Prostate gland (tissue), 2 donors: Measurements from ENCODE around the gene UBP1. TPM values are rescaled to one million over a fixed set of nuclear protein-coding genes. Genes with fewer than 3 reads are reported as not detected.

Source experiments
- DNase-seq: peaks from one replicate; pipeline ENCODE4 v3.0.0-alpha.2; 2019; ENCODE audit warnings: low spot score
- H3K27ac ChIP-seq, 2 donors: fragments of 200-600 bp; sonication (generic); 2 replicates each; pipeline ENCODE4 v1.5.1; 2017 to 2019
- H3K27me3 ChIP-seq: fragments of 200-600 bp; sonication (generic); replicated peaks from 2 replicates; pipeline ENCODE4 v1.5.1; 2019; ENCODE audit not compliant: insufficient read depth
- H3K36me3 ChIP-seq, 2 donors: fragments of 200-600 bp; sonication (generic); 1 replicate in 1 of 2; 2 replicates in 1 of 2; pipeline versions ENCODE4 v1.5.1 to v1.8.1; 2017 to 2019
- H3K4me1 ChIP-seq: fragments of 200-600 bp; sonication (generic); replicated peaks from 2 replicates; pipeline ENCODE4 v1.5.1; 2019
- H3K4me3 ChIP-seq, 2 donors: fragments of 200-600 bp; sonication (generic); 2 replicates each; pipeline ENCODE4 v1.5.1; 2017 to 2019
- H3K9me3 ChIP-seq: fragments of 200-600 bp; sonication (generic); 2 replicates; pipeline ENCODE4 v1.5.1; 2017
- POLR2A ChIP-seq: fragments of 450-650 bp; IDR thresholded peaks from one replicate; pipeline ENCODE4 v1.6.1; 2016; ENCODE audit warnings: antibody characterized with exemption, mild to moderate bottlenecking
- POLR2AphosphoS5 ChIP-seq: sonication (generic); formaldehyde crosslinking; IDR thresholded peaks from one replicate; pipeline ENCODE4 v1.6.1; 2017; ENCODE audit warnings: antibody characterized with exemption
- WGBS: methylation state at CpG from one replicate; pipeline ENCODE4 v1.1.5; 2018; 5-methylcytosine and 5-hydroxymethylcytosine counted together
- intact Hi-C: fragments of 100-400 bp; cut with DNase I; formaldehyde crosslinking; loops from one replicate; pipeline ENCODE4 v1.14.2; 2022
- total RNA-seq, 2 donors: library from RNA; depleted of rRNA; stranded (reverse); fragments of >200 nt; gene quantifications; one replicate each; pipeline ENCODE4 v1.1.0, GENCODE V29; 2016
- TF ChIP-seq, protein P1 (sequence below), 4 experiments: fragments of 200-600 bp in 2 of 4; fragments of 450-650 bp in 2 of 4; sonication (generic) in 2 of 4; IDR thresholded peaks; 1 replicate in 3 of 4; 2 replicates in 1 of 4; pipeline ENCODE4 v1.5.1; 2016 to 2019; ENCODE audit warnings: antibody characterized with exemption in 4 of 4, mild to moderate bottlenecking in 2 of 4, moderate library complexity in 2 of 4

Gene UBP1
- total RNA-seq, 2 donors from 2014 or later: 52.3 to 57.2 TPM

DNA sequence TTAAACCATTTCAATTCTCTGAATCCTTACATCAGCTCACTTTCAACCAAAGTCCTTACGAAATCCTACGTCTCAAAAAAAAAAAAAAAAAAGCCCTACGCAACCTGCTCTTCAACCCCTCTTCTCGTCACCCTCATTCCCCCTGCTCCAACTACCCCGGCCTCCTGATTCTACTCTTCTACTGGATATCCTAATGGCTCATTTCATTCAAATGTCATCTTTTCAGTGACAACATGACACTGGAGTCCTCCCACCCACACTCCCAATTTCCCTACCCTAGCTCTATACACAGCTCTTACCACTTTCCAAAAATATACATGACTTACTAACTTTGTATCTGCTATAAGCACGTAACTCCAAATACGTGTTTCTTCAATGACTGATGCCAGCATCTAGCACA, 11.5 kb downstream of the UBP1 start:
- Histone ChIP-seq H3K36me3 (no peaks in the 10 kb centered on the region), H3K27ac (no peak overlapping the region), H3K4me1 (no peaks in the 10 kb centered on the region), H3K4me3 (no peak overlapping the region), H3K9me3 (no peaks in the 10 kb centered on the region), H3K27me3 (no peaks in the 10 kb centered on the region)
- intact Hi-C loops: no loop called here
- WGBS: 92% methylated on average over 7 of the region's 7 CpGs
- DNase-seq: no peak
- TF ChIP-seq, protein P1, sequence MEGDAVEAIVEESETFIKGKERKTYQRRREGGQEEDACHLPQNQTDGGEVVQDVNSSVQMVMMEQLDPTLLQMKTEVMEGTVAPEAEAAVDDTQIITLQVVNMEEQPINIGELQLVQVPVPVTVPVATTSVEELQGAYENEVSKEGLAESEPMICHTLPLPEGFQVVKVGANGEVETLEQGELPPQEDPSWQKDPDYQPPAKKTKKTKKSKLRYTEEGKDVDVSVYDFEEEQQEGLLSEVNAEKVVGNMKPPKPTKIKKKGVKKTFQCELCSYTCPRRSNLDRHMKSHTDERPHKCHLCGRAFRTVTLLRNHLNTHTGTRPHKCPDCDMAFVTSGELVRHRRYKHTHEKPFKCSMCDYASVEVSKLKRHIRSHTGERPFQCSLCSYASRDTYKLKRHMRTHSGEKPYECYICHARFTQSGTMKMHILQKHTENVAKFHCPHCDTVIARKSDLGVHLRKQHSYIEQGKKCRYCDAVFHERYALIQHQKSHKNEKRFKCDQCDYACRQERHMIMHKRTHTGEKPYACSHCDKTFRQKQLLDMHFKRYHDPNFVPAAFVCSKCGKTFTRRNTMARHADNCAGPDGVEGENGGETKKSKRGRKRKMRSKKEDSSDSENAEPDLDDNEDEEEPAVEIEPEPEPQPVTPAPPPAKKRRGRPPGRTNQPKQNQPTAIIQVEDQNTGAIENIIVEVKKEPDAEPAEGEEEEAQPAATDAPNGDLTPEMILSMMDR (IDR thresholded peaks at IDR 0.05): no peak
- TF ChIP-seq POLR2A (no peak), POLR2AphosphoS5 (no peak)

DNA sequence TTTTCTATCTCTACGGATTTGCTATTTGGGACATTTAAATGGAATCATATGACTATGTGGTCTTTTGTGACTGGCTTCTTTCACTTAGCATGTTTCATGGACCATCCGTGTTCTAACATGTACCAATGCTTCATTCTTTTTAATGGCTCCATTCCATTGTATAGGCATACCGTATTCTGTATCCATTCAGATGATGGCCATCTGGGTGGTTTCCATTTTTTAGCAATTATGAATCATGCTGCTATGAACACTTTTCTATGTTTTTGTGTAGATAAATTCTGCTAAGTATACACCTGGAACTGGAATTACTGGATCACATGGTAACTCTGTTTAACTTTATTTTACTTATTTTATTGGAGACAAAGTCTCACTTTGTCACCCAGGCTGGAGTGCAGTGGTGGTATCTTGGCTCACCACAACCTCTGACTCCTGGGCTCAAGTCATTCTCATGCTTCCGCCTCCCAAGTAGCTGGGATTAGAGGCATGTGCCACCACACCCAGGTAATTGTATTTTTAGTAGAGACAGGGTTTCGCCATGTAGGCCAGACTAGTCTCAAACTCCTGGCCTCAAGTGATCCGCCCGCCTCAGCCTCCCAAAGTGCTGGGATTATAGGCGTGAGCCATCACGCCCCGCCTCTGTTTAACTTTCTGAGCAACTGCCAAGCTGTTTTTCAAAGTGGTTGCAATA, 13.4 kb downstream of the UBP1 start:
- Histone ChIP-seq H3K27ac (no peak overlapping the region), H3K4me1 (no peaks in the 10 kb centered on the region), H3K27me3 (no peaks in the 10 kb centered on the region), H3K4me3 (no peak overlapping the region), H3K9me3 (no peaks in the 10 kb centered on the region), H3K36me3 (no peaks in the 10 kb centered on the region)
- intact Hi-C loops: no loop called here
- no peak for DNase-seq
- TF ChIP-seq, protein P1 (IDR thresholded peaks at IDR 0.05): no peak
- TF ChIP-seq POLR2A: no peak
- TF ChIP-seq POLR2AphosphoS5: no peak
- 81% methylated on average over 10 of the region's 10 CpGs for WGBS

DNA sequence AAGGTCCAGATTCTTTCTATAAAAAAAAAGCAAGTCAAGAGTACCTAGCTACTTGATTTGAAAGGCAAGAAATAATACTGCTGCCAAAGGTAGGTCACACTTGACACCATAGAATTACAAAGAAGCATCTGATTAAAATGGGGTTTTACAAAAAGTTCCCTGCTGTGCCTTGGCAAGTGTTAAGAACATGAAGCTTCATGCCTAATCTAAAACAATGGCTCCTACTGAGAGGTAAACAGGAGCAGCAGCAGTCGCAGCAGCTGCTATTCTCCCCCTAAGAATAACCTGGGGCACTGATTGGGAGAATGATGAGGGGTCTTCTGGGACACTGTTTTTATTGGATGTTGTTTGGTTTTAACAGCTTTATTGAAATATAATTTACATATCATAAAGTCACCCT, 14.1 kb downstream of the UBP1 start:
- no peaks in the 10 kb centered on the region for H3K27me3 ChIP-seq
- H3K9me3 ChIP-seq: no peaks in the 10 kb centered on the region
- TF ChIP-seq POLR2AphosphoS5 (no peak), POLR2A (no peak)
- TF ChIP-seq, protein P1 (IDR thresholded peaks at IDR 0.05): no peak
- no peak overlapping the region for H3K27ac ChIP-seq
- WGBS: 70% methylated on average over 1 of the region's 1 CpG
- intact Hi-C loops: no loop called here
- H3K4me1 ChIP-seq: no peaks in the 10 kb centered on the region
- H3K4me3 ChIP-seq: no peak overlapping the region
- H3K36me3 ChIP-seq: no peaks in the 10 kb centered on the region
- DNase-seq: no peak

DNA sequence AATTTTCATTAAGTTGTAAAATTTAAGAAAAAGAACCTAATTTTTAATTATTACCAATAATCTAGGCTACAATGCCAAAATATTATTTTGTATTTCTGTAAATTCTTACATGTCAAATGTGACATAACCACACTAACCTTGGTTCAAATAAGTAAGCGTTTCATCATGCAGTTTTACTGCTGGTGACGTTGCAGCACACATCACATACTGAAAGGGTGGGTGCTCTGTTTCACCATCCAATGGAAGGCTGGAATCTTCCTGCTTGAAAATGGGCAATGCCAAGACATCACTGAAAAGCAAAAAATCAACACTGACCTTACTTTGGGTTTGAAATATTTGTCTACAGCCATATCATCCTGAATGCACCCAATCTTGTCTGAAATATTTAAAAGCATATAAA, 14.8 kb downstream of the UBP1 start:
- 82% methylated on average over 2 of the region's 2 CpGs for WGBS
- intact Hi-C loops: no loop called here
- TF ChIP-seq POLR2A (no peak), POLR2AphosphoS5 (no peak)
- TF ChIP-seq, protein P1 (IDR thresholded peaks at IDR 0.05): no peak
- Histone ChIP-seq H3K4me1 (no peaks in the 10 kb centered on the region), H3K27ac (no peak overlapping the region), H3K4me3 (no peak overlapping the region), H3K36me3 (no peaks in the 10 kb centered on the region), H3K27me3 (no peaks in the 10 kb centered on the region), H3K9me3 (no peaks in the 10 kb centered on the region)
- no peak for DNase-seq
